ENCODE data around the gene SHISA6. TPM values are rescaled to one million over a fixed set of nuclear protein-coding genes. Genes with fewer than 3 reads are reported as not detected.

SHISA6 gene
- total RNA-seq, 1 experiment from 2014 or later, result 2.9 TPM

DNA sequence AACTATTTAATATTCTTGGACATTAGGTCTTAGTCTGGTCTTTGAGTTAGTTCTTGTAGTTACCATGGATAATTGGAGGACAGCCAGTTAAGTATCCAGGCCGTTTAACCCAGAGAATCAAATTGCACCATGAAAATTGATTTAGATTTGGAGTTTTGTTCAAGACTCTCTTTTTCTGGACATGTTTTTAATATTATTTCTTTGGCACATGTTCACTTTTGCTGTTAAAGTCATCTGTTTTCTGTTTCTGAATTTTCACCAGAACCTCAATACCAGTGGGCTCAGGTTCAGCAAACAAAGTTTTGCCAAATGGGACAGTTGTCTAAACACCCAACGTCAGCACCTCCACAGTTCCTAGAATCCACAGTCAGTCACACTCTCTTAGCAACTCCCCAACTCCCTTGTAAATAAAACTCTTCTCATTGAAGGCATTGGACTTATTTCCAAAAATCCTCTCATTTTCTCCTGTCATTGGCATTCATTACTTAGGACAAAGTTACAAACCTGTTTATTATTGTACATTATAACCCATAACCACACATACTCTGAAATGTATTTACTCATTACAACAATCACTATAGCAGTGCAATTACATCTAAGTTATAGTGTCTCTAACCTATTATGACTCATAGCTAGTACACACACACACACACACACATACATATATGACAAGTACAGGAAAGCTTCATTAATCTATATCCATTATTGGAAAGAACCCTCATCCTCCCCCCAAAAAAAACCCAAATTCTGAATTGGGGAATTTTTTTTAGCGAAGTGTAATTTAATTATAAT, 323.8 kb downstream of the SHISA6 start:
- H4K20me1 ChIP-seq (ENCODE audit: control insufficient read depth, insufficient read depth, insufficient read length), result no peaks in the 10 kb centered on the region
- no peak for DNase-seq
- no peaks in the 10 kb centered on the region for H3K23me2 ChIP-seq (ENCODE audit: insufficient read length, low read depth, low read length, poor library complexity, severe bottlenecking)
- no peak overlapping the region for H2BK120ac ChIP-seq (ENCODE audit: low read depth, low read length, poor library complexity, severe bottlenecking)
- H3K23ac ChIP-seq (ENCODE audit: insufficient read length, low read depth, low read length), result no peak overlapping the region
- H3K18ac ChIP-seq (ENCODE audit: insufficient read length, low read depth, low read length), result no peak overlapping the region
- no peak overlapping the region for H4K8ac ChIP-seq (replicated peaks; ENCODE audit: insufficient read length, low read depth, low read length)
- no peak overlapping the region for H3K4ac ChIP-seq (ENCODE audit: low read depth, low read length)
- no peak overlapping the region for H3K27ac ChIP-seq (ENCODE audit: insufficient read length, low read depth, low read length)
- no peaks in the 10 kb centered on the region for H3K4me1 ChIP-seq (ENCODE audit: insufficient read depth, low read length)
- TF ChIP-seq, protein P1, sequence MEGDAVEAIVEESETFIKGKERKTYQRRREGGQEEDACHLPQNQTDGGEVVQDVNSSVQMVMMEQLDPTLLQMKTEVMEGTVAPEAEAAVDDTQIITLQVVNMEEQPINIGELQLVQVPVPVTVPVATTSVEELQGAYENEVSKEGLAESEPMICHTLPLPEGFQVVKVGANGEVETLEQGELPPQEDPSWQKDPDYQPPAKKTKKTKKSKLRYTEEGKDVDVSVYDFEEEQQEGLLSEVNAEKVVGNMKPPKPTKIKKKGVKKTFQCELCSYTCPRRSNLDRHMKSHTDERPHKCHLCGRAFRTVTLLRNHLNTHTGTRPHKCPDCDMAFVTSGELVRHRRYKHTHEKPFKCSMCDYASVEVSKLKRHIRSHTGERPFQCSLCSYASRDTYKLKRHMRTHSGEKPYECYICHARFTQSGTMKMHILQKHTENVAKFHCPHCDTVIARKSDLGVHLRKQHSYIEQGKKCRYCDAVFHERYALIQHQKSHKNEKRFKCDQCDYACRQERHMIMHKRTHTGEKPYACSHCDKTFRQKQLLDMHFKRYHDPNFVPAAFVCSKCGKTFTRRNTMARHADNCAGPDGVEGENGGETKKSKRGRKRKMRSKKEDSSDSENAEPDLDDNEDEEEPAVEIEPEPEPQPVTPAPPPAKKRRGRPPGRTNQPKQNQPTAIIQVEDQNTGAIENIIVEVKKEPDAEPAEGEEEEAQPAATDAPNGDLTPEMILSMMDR (conservative IDR thresholded peaks at IDR 0.05), result no peak
- no peak overlapping the region for H3K4me2 ChIP-seq (ENCODE audit: insufficient read depth, insufficient read length, low read length)
- no peak overlapping the region for H2AFZ ChIP-seq (ENCODE audit: low read length)
- H2BK5ac ChIP-seq (ENCODE audit: insufficient read length, low read length), result no peak overlapping the region
- Mint-ChIP-seq H3K27me3 (ENCODE audit: low read depth) (peaks cover 7% of the 10 kb centered on the region; the same call in 1 of the 2 replicates), H3K9me3 (no peaks in the 10 kb centered on the region; a peak in 2 of 5 replicates), H3K4me3 (no peak overlapping the region), H3K27ac (no peak overlapping the region), H3K36me3 (ENCODE audit: insufficient read depth in 1 of 3, low read depth in 3 of 3) (no peaks in the 10 kb centered on the region), H3K4me1 (peaks cover 4% of the 10 kb centered on the region in 2 experiments; a peak in 3 of 4 replicates)
- no peak overlapping the region for H3K14ac ChIP-seq (ENCODE audit: insufficient read depth, low read length)
- WGBS (ENCODE audit: extremely low coverage, insufficient read length, low lambda C conversion rate), result no CpG with 5 or more reads among the region's 3 CpGs
- no peak overlapping the region for H2BK15ac ChIP-seq (ENCODE audit: low read depth, low read length)
- H3K79me1 ChIP-seq (ENCODE audit: insufficient read depth, low read depth, low read length, poor library complexity, severe bottlenecking), result no peaks in the 10 kb centered on the region
- no peak overlapping the region for H3K9ac ChIP-seq (ENCODE audit: extremely low read depth, insufficient read length, low read length)
- H4K91ac ChIP-seq (ENCODE audit: insufficient read length, low read depth, low read length), result no peak overlapping the region
- no peaks in the 10 kb centered on the region for H3K9me3 ChIP-seq (ENCODE audit: control insufficient read depth, low read depth, low read length)
- no peak overlapping the region for H4K5ac ChIP-seq (ENCODE audit: insufficient read length, low read depth, low read length)
- no peaks in the 10 kb centered on the region for H3K79me2 ChIP-seq (ENCODE audit: insufficient read depth, low read length)
- no peak overlapping the region for H2BK12ac ChIP-seq (ENCODE audit: insufficient read length, low read depth, low read length)
- H2AK5ac ChIP-seq (ENCODE audit: insufficient read length, low read length), result no peak overlapping the region
- no peak overlapping the region for H2BK20ac ChIP-seq (ENCODE audit: low read depth, low read length, poor library complexity, severe bottlenecking)
- no peak overlapping the region for H3K56ac ChIP-seq (ENCODE audit: insufficient read length, low read depth, low read length)
- H3T11ph ChIP-seq (ENCODE audit: low read length), result no peak overlapping the region
- no peaks in the 10 kb centered on the region for H3K27me3 ChIP-seq (ENCODE audit: insufficient read depth, low read length)
